ENCODE measurements around the gene ZDHHC5.

DNA sequence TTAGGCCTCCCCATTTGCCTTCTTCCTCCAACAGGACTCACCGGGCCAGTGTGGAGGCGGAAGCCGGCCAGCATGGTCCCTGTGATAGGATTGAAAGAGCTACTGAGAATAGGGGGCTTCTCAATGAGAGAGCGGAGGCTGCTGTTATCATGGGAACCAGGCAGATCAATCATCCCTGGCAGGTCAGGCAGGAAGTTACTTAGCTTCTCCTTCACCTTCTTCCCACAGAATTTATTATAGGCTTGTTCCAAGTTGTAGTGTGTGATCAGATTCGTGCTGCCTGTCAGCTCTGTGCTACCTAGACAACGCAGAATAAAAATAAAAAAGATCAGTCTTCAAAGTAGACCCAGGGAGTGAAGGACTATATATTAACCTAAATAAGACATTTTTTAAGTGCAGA, 37.0 kb downstream of the ZDHHC5 start:
- TF ChIP-seq CTCF (IDR thresholded peaks at IDR 0.05 in 4 of 5, conservative IDR thresholded peaks at IDR 0.05 in 1 of 5) (no peak), POLR2A (IDR thresholded peaks at IDR 0.05) (no peak)
